HepG2 (cell line): Measurements from ENCODE around the gene MAP2K5. TPM values are rescaled to one million over a fixed set of nuclear protein-coding genes. Genes with fewer than 3 reads are reported as not detected.

Experiments used
- ATAC-seq: fragments of 200-7000 bp; cut with Tn5 transposase; 3 replicates; pipeline ENCODE4 v1.9.1; 2020; ENCODE audit warnings: mild to moderate bottlenecking, moderate library complexity
- Bru-seq: library from RNA; stranded (reverse); fragments of 400-500 nt; gene quantifications from one replicate; lab custom pipeline; 2021; lab: Mats Ljungman, UMichigan
- BruChase-seq, 2 experiments: library from RNA; stranded (reverse); fragments of 400-500 nt; gene quantifications; one replicate each; lab custom pipeline; 2021; lab: Mats Ljungman, UMichigan
- BruUV-seq: library from RNA; stranded (reverse); fragments of 400-500 nt; replicated peaks from 2 replicates; lab custom pipeline; 2021; lab: Mats Ljungman, UMichigan
- CTCF ChIA-PET: fragments of 300-600 bp; formaldehyde crosslinking; extraction: SDS; loops from one replicate; lab custom pipeline; 2021; ENCODE audit warnings: low total read pairs, inconsistent platforms, low intra/inter-chr PET ratio; lab: Yijun Ruan, JAX
- POLR2A ChIA-PET: fragments of 350-600 bp; sonication (Branson Sonifier 250); formaldehyde crosslinking; loops from one replicate; lab custom pipeline; 2020; ENCODE audit warnings: antibody characterized with exemption, inconsistent platforms; lab: Yijun Ruan, JAX
- DNase-seq: peaks from one replicate; pipeline ENCODE4 v3.0.0-alpha.2; 2015; ENCODE audit warnings: low spot score
- FAIRE-seq: peaks from 3 replicates; lab custom pipeline; 2011; peaks lifted over from hg19 to GRCh38; lab: Jason Lieb, UNC
- H2AFZ ChIP-seq: one replicate; pipeline ENCODE4 v1.6.1; 2011; ENCODE audit warnings: low read length, inconsistent platforms
- H3K27ac ChIP-seq: fragments of 300-600 bp; 3 replicates; pipeline ENCODE4 v1.8.0; 2011; ENCODE audit warnings: mixed run types, mild to moderate bottlenecking, mixed read lengths, low read length, inconsistent platforms; ENCODE audit not compliant: insufficient read depth; ENCODE audit errors: extremely low read length
- H3K27me3 ChIP-seq, 2 experiments: fragments of 200-600 bp in 1 of 2; 2 replicates in 1 of 2; 3 replicates in 1 of 2; pipeline versions ENCODE4 v1.6.0 to v1.8.0; 2011; ENCODE audit warnings: low read length in 2 of 2, mild to moderate bottlenecking in 2 of 2, moderate library complexity in 2 of 2, inconsistent platforms in 1 of 2; ENCODE audit not compliant: insufficient read depth in 2 of 2, control insufficient read depth in 1 of 2
- H3K36me3 ChIP-seq, 2 experiments: fragments of 200-600 bp in 1 of 2; replicated peaks in 1 of 2; 2 replicates in 1 of 2; 3 replicates in 1 of 2; pipeline versions ENCODE4 v1.5.1 to v1.8.0; 2011; ENCODE audit warnings: low read length in 2 of 2, inconsistent platforms in 1 of 2; ENCODE audit not compliant: insufficient read depth in 2 of 2, control insufficient read depth in 1 of 2
- H3K4me1 ChIP-seq: 2 replicates; pipeline ENCODE4 v1.5.1; 2012; ENCODE audit warnings: low read length, inconsistent platforms; ENCODE audit not compliant: insufficient read depth
- H3K4me2 ChIP-seq: 2 replicates; pipeline ENCODE4 v1.6.0; 2011; ENCODE audit warnings: low read depth, low read length, inconsistent platforms
- H3K4me3 ChIP-seq, 3 experiments: fragments of 200-600 bp in 1 of 3; sonication (generic), shearing (Covaris generic) in 1 of 3; replicated peaks in 1 of 3; 2 replicates each; pipeline ENCODE4 v1.5.1; 2011 to 2016; ENCODE audit warnings: low read length in 3 of 3, inconsistent platforms in 2 of 3, low read depth in 2 of 3, mild to moderate bottlenecking in 2 of 3, control low read depth in 1 of 3, mixed read lengths in 1 of 3; ENCODE audit not compliant: insufficient read depth in 1 of 3
- H3K79me2 ChIP-seq: one replicate; pipeline ENCODE4 v1.6.1; 2011; ENCODE audit warnings: low read length, inconsistent platforms; ENCODE audit not compliant: insufficient read depth
- H3K9ac ChIP-seq: 2 replicates; pipeline ENCODE4 v1.6.0; 2011; ENCODE audit warnings: mild to moderate bottlenecking, low read depth, low read length, inconsistent platforms; ENCODE audit not compliant: insufficient read depth
- H3K9me3 ChIP-seq: 2 replicates; pipeline ENCODE4 v1.5.1; 2012; ENCODE audit warnings: mild to moderate bottlenecking, low read length
- H4K20me1 ChIP-seq: 2 replicates; pipeline ENCODE4 v1.6.0; 2011; ENCODE audit warnings: inconsistent platforms, mild to moderate bottlenecking, low read length, moderate library complexity; ENCODE audit not compliant: insufficient read depth
- ARID4A ChIP-seq: sonication (generic); formaldehyde crosslinking; IDR thresholded peaks from 2 replicates; pipeline ENCODE4 v1.5.0; 2020; ENCODE audit warnings: mild to moderate bottlenecking, missing genetic modification reagents, borderline replicate concordance
- RFX1 ChIP-seq: fragments of 450-650 bp; IDR thresholded peaks from 2 replicates; pipeline ENCODE4 v1.6.1; 2017
- TCF7L2 ChIP-seq: IDR thresholded peaks from 2 replicates; pipeline ENCODE4 v1.6.1; 2011; ENCODE audit warnings: mild to moderate bottlenecking, low read depth, low read length, moderate library complexity
- TFDP2 ChIP-seq: sonication (generic); formaldehyde crosslinking; IDR thresholded peaks from 2 replicates; pipeline ENCODE4 v1.4.0; 2020; ENCODE audit warnings: missing genetic modification reagents
- ZNF430 ChIP-seq: sonication (generic); formaldehyde crosslinking; IDR thresholded peaks from 2 replicates; pipeline ENCODE4 v1.9.0; 2021; ENCODE audit warnings: mild to moderate bottlenecking, missing genetic modification reagents
- ZNF501 ChIP-seq: sonication (generic); formaldehyde crosslinking; IDR thresholded peaks from 2 replicates; pipeline ENCODE4 v1.5.1; 2020; ENCODE audit warnings: mild to moderate bottlenecking, moderate library complexity, missing genetic modification reagents
- ZXDC ChIP-seq: sonication (generic); formaldehyde crosslinking; IDR thresholded peaks from 2 replicates; pipeline ENCODE4 v1.5.0; 2020; ENCODE audit warnings: mild to moderate bottlenecking, missing genetic modification reagents
- WGBS: methylation state at CpG from one replicate; pipeline ENCODE4 v1.1.6; 2017; ENCODE audit warnings: low lambda C conversion rate; 5-methylcytosine and 5-hydroxymethylcytosine counted together
- in situ Hi-C: cut with HindIII; loops from 2 replicates; pipeline ENCODE4 v1.10.0; 2017; ENCODE audit warnings: low pct_unique_long_range_greater_than_20kb; ENCODE audit not compliant: extremely low pct_ligation_motif_present
- intact Hi-C: fragments of 100-400 bp; cut with micrococcal nuclease; formaldehyde crosslinking; loops from one replicate; pipeline ENCODE4 v1.10.0; 2022; ENCODE audit not compliant: unreplicated experiment
- long read RNA-seq, 2 experiments: library from RNA in 1 of 2; library from polyadenylated mRNA in 1 of 2; stranded (forward) in 1 of 2; unstranded in 1 of 2; transcript quantifications; one replicate each; pipeline ENCODE4 v2.0.0, GENCODE V29; 2019 to 2022
- polyA minus RNA-seq, 3 experiments: library from RNA; depleted of rRNA, polyadenylated mRNA; stranded (reverse); fragments of >200 nt; gene quantifications; 2 replicates each; pipeline ENCODE4 v1.2.3, GENCODE V29; 2011; ENCODE audit warnings: low replicate concordance in 1 of 3
- polyA plus RNA-seq, 8 experiments: library from polyadenylated mRNA; depleted of rRNA in 3 of 8; stranded (reverse) in 7 of 8; unstranded in 1 of 8; fragments of >200 nt; fragmentation: Illumina TruSeq in 4 of 8; extraction: Trizol in 4 of 8; gene quantifications; 2 replicates each; pipeline versions ENCODE4 v1.2.1 to v1.2.3, GENCODE V29; 2011 to 2016; ENCODE audit warnings: low read depth in 4 of 8, missing spikeins in 1 of 8, mixed read lengths in 1 of 8; ENCODE audit not compliant: insufficient read depth in 1 of 8
- total RNA-seq, 5 experiments: library from RNA; depleted of rRNA; stranded (reverse); fragments of >200 nt; fragmentation: Illumina TruSeq; extraction: Trizol; gene quantifications; 2 replicates each; pipeline ENCODE4 v1.2.3, GENCODE V29; 2016; ENCODE audit warnings: low read depth in 1 of 5

The MAP2K5 gene
- total RNA-seq (2016; rRNA removed; fragmentation: Illumina TruSeq; extraction: Trizol) (4.3 and 6.3 TPM in 2 replicates), polyA plus RNA-seq (2011; rRNA removed) (3.2 and 4.0 TPM in 2 replicates), polyA minus RNA-seq (2011; rRNA and poly(A)+ RNA removed; ENCODE audit: low replicate concordance) (7.5 and 17.7 TPM in 2 replicates), Bru-seq, nascent RNA (percentile 61 among the genes with signal in this experiment), BruChase-seq, experiment 1, labeled RNA remaining after a 6-hour chase (percentile 45 among the genes with signal in this experiment), BruChase-seq, experiment 2, labeled RNA remaining after a 2-hour chase (percentile 55 among the genes with signal in this experiment)
- total RNA-seq (2016; cell fraction: cytosol; rRNA removed; fragmentation: Illumina TruSeq; extraction: Trizol; ENCODE audit: low read depth): 8.3 and 9.2 TPM in 2 replicates
- total RNA-seq (2016; cell fraction: insoluble cytoplasmic fraction; rRNA removed; fragmentation: Illumina TruSeq; extraction: Trizol): 3.3 and 5.6 TPM in 2 replicates
- 5.7 and 7.1 TPM in 2 replicates for total RNA-seq (2016; cell fraction: membrane; rRNA removed; fragmentation: Illumina TruSeq; extraction: Trizol)
- total RNA-seq (2016; cell fraction: nucleus; rRNA removed; fragmentation: Illumina TruSeq; extraction: Trizol): 7.3 and 10.3 TPM in 2 replicates
- 2.4 and 2.5 TPM in 2 replicates for polyA plus RNA-seq (2011; cell fraction: cytosol; rRNA removed)
- 8.1 and 8.7 TPM in 2 replicates for polyA plus RNA-seq (2011; cell fraction: nucleus; rRNA removed)
- 12.6 and 13.6 TPM in 2 replicates for polyA plus RNA-seq (2012)
- 3.4 and 3.9 TPM in 2 replicates for polyA plus RNA-seq (2016; cell fraction: cytosol; fragmentation: Illumina TruSeq; extraction: Trizol; ENCODE audit: low read depth)
- polyA plus RNA-seq (2016; cell fraction: insoluble cytoplasmic fraction; fragmentation: Illumina TruSeq; extraction: Trizol; ENCODE audit: low read depth): 10.6 and 10.7 TPM in 2 replicates
- 7.3 TPM in 2 replicates for polyA plus RNA-seq (2016; cell fraction: membrane; fragmentation: Illumina TruSeq; extraction: Trizol; ENCODE audit: low read depth)
- polyA plus RNA-seq (2016; cell fraction: nucleus; fragmentation: Illumina TruSeq; extraction: Trizol; ENCODE audit: insufficient read depth, low read depth): 9.9 and 12.6 TPM in 2 replicates
- polyA minus RNA-seq (2011; cell fraction: cytosol; rRNA and poly(A)+ RNA removed): 4.9 and 7.3 TPM in 2 replicates
- polyA minus RNA-seq (2011; cell fraction: nucleus; rRNA and poly(A)+ RNA removed): 24.7 and 28.5 TPM in 2 replicates
- long read RNA-seq, experiment 1, transcript MAP2K5-201 (22 exons, 2,347 nt): major isoform, 6 of 13 reads
- long read RNA-seq, experiment 1, partial matches to known transcripts: 2 of 13 reads
- long read RNA-seq, experiment 1, other reads (novel, unspliced or antisense): 5 of 13 reads
- long read RNA-seq, experiment 2, transcript MAP2K5-201 (22 exons, 2,347 nt): major isoform, 5 of 33 reads
- long read RNA-seq, experiment 2, partial matches to known transcripts: 10 of 33 reads
- long read RNA-seq, experiment 2, other reads (novel, unspliced or antisense): 17 of 33 reads

GRCh38 chr15:67542420-67543347 lies at the start of gene MAP2K5:
Gene MAP2K5, plus strand, starts transcription at chr15:67542703. Its CDS starts 633 bp downstream, at chr15:67543336.
- intact Hi-C loops: loop anchor here (5.0 kb wide), 1 partner anchor 295 kb away; no protein-coding TSS in a partner anchor
- ChIA-PET POLR2A (interaction anchor here (0.6 to 2.0 kb wide), 7 partner anchors 8 to 69 kb away, joined by 3 to 31 read pairs (median 3); partner anchors contain the start of gene C15orf61), CTCF (no interaction called here)
- FAIRE-seq (no peak), DNase-seq (peak; percentile 48), ATAC-seq (peak; percentile 85)
- peak within 1 kb of the TSS; percentile 76 for H3K27ac ChIP-seq
- in situ Hi-C loops: no loop called here
- H3K36me3 ChIP-seq: peaks cover 2 to 5% of the 10 kb centered on the region in 2 experiments; a peak in 2 of 5 replicates
- no peaks in the 10 kb centered on the region for H4K20me1 ChIP-seq
- peak within 1 kb of the TSS; percentile 85 for H2AFZ ChIP-seq
- H3K9ac ChIP-seq: peak within 1 kb of the TSS; percentile 88
- H3K79me2 ChIP-seq: no peaks in the 10 kb centered on the region
- H3K4me1 ChIP-seq: peaks cover 25% of the 10 kb centered on the region
- WGBS: 0% methylated on average over 15 of the region's 91 CpGs
- BruUV-seq: no TSS peak
- H3K4me3 ChIP-seq: peak within 1 kb of the TSS; percentile 76 to 99 (median 84)
- H3K4me2 ChIP-seq: peak within 1 kb of the TSS; percentile 91
- H3K27me3 ChIP-seq: no peaks in the 10 kb centered on the region; a peak in 1 of 5 replicates
- H3K9me3 ChIP-seq: no peaks in the 10 kb centered on the region
- peak; percentile 82; the same call in 1 of the 2 replicates for TF ChIP-seq ARID4A
- TF ChIP-seq RFX1: no peak
- peak; percentile 62 for TF ChIP-seq TFDP2 (CRISPR knock-in tag)
- no peak for TF ChIP-seq TCF7L2
- peak; percentile 52; the same call in 1 of the 2 replicates for TF ChIP-seq ZXDC
- TF ChIP-seq ZNF501 (CRISPR knock-in tag): no peak
- peak; percentile 45; the same call in 1 of the 2 replicates for TF ChIP-seq ZNF430
